Subcutaneous adipose tissue (tissue), 4 donors: ENCODE results near the gene PPDPF. TPM values are rescaled to one million over a fixed set of nuclear protein-coding genes. Genes with fewer than 3 reads are reported as not detected.

ENCODE experiments used
- total RNA-seq, 4 donors: library from RNA; depleted of rRNA; stranded (reverse); fragments of >200 nt; gene quantifications; one replicate each; pipeline ENCODE4 v1.1.0, GENCODE V29; 2016
- TF ChIP-seq, protein P1 (sequence below): fragments of 450-650 bp; IDR thresholded peaks from one replicate; pipeline ENCODE4 v1.5.1; 2016; ENCODE audit warnings: low read depth, mild to moderate bottlenecking, control low read depth, antibody characterized with exemption, moderate library complexity

Gene PPDPF
- total RNA-seq, 4 donors from 2014 or later: 46.9 to 135 (median 63.2) TPM

DNA sequence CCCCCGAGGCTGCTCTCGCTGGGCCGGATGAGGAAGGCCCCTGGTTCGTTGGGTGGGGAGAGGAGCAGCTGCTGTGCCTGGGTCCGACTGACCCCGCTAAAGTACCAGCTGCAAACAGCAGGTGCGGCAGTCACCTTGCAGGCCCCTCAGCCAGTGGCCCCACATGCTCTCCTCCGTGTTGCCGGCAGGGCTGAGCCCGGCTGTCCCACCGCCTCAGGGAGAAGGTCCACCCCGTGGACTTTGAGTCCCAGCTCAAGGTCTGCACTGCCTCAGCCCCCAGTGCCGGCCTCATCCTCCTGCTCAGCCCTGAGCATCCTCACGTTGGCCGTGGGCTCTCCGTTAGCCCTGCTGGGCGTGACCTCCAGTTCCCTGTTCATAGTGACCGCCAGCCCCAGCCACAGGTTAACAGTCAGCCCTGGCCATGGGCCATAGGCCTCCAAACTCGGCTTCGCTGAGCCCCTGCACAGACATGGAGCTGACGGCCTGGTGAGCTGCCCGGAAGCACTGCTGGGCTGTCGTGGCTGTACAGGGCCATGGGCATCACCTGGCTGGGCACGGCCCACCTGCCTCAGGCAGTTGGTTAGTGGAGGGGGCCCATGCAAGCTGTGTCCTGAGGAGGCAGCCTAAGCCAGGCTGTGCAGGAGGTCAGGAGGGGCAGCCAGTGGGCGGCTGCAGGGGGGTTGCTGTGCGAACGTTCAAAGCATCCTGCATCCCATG lies 23.8 kb downstream of the PPDPF start:
- TF ChIP-seq, protein P1, sequence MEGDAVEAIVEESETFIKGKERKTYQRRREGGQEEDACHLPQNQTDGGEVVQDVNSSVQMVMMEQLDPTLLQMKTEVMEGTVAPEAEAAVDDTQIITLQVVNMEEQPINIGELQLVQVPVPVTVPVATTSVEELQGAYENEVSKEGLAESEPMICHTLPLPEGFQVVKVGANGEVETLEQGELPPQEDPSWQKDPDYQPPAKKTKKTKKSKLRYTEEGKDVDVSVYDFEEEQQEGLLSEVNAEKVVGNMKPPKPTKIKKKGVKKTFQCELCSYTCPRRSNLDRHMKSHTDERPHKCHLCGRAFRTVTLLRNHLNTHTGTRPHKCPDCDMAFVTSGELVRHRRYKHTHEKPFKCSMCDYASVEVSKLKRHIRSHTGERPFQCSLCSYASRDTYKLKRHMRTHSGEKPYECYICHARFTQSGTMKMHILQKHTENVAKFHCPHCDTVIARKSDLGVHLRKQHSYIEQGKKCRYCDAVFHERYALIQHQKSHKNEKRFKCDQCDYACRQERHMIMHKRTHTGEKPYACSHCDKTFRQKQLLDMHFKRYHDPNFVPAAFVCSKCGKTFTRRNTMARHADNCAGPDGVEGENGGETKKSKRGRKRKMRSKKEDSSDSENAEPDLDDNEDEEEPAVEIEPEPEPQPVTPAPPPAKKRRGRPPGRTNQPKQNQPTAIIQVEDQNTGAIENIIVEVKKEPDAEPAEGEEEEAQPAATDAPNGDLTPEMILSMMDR: no peak

DNA sequence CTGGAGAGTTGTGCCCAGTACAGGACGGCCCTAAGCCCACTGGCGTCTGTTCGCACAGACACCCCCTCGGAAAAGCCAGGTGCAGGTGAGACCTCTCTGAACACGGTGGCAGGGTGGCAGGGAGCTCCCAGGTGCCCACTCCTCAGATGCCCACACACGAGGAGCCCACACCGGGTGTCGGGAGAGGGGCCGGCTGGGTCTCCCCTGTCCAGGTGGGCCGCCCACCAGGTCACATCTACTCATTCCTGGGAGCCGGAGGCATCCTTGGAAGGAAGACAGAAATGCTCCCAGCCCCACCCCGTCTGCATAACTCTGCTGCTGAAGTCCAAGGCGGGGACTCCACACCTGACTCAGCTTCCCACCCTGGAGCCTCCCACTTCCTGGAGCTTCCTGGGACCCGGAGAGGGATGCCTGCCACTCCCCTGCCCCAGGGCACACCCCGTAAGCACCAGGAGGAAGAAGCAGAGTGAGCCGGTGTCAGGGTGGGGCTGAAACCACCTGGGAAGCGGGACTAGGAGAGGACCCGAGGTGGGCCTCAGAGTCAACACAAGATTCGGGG lies 24.5 kb downstream of the PPDPF start:
- TF ChIP-seq, protein P1: no peak

DNA sequence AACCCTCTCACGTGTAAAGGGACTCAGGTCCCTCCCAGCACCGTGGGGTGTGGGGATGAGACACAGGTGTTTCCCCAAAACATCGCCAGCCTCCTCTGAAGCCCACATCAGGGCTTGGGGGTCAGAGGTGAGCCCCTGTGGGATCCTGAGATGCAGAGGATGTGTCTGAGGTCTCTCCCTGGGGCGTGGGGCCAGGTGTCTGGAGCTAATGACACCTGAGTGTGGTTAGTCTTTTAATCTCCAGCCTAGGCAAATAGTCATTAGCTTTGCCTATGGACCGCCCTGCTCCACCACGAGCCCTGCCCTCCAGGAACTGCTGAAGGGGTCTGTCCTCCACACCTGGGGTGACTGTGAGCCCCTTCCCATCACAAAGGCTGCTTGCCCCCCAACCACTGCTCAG lies 25.2 kb downstream of the PPDPF start:
- TF ChIP-seq, protein P1: no peak

DNA sequence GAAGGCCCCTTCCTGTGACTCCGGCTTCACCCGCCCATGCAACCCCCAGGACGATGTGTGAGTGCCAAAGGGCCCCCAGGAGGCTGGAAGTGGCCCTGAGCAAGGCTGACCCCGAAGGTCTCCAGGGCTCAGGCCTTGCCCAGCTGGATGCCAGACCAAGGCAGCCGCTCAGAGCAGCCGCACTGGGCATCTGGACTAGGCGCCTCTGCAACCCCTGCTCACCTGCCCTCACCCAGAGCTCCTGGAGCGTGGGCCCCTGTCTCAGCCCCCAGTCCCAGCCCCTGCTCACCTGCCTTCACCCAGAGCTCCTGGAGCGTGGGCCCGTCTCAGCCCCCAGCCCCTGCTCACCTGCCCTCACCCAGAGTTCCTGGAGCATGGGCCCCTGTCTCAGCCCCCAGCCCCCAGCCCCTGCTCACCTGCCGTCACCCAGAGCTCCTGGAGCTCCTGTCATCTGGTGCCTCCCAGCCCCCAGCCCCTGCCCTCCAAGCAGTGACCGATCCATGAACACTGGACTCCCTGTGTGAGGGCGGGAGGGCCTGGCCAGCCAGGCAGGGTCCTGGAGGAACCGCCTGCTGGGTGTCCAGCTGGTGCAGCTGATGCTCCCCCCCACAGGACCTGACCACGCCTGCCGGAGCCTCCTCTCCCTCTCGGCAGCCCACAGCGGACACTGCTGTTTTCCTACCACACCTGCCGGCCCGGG lies 25.8 kb downstream of the PPDPF start:
- TF ChIP-seq, protein P1: no peak

DNA sequence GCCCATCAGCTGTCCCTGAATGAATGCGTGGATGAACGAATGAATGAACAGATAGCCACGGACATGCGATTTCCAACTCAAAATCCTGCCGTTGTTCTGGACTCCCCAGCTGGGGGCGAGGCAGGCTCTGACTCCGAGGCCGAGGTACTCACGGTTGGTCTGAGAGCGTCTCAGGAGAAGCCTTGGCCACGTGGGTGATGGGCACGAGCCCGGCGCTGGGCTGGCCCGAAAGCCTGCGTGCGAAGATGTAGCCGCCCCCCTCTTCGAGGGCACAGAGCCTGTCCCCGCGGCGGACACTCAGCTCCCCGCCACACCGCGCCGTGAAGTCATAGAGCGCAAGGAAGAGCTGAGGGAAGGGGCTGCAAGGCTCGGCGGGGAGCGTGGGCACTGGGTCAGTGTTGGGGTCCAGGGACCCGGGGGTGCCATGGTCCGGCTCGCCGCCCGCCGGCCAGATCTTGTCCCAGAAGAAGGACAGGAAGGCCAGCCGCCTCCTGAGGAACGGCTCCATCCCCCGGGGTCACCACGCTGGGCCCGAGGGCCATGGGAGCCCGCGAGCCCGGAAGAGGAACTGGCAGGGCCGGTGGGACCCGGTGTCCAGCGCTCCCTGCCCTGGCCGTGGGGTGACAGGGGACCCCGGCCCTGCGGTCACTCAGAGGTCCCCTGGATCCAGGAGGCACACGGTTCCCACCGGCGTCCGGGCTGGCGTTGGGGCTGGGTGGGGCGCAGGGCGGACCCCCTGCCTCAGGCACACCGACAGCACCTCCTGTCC lies 26.6 kb downstream of the PPDPF start:
- TF ChIP-seq, protein P1: no peak

DNA sequence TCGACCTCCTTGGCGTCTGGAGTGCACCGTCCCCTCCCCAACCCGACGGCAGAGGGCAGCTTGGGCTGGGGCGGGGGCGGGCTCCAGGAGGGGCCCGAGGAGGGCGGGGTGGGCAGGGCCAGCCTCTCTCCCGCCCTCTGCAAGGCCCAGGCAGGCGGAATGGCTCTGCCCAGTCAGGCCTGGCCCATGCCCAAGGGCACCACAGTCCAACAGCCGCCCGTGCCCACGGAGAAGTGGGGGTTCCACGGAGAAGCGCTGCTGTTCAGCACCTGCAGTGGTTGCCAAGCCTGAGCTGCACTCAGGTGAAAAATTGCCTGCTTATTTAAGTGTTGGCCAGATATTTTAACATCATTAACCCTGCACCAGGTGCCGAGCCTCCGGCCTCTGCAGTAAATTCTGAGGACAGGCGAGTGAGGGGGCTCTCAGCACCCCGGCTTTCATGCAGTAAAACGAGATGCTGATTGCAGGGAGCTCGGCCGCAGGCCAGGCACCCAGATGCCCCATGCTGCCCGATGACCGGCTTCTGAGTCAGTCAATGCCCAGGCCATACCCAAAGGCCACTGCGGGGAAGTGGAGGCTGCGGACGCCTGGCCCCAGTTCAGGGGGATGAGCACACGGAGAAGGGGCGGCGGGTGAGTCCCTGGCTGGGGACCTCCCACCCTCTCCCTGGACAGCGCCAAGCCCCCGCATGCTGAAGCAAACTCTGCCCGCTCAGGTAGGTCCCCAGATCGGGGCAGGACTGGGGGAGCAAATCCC lies 27.3 kb downstream of the PPDPF start, which contains the start of gene SRMS:
TSS of gene SRMS (minus strand) at position 25 of the 756 bp plus-strand sequence. CDS start 286 bp downstream, outside the sequence.
- TF ChIP-seq, protein P1: no peak
